DOHH2 (cell line): ENCODE data around the gene TIGD3.

Experiments used
- H3F3A ChIP-seq: fragments of 200-600 bp; sonication (generic), shearing (Covaris generic); 2 replicates; pipeline ENCODE4 v1.6.0; 2016; ENCODE audit warnings: antibody characterized with exemption, mild to moderate bottlenecking; ENCODE audit not compliant: control insufficient read depth, insufficient read depth
- H3K27ac ChIP-seq: fragments of 200-600 bp; sonication (generic); 2 replicates; pipeline ENCODE4 v1.5.1; 2014; ENCODE audit warnings: low read depth, mild to moderate bottlenecking, low read length, moderate library complexity
- H3K27me3 ChIP-seq: fragments of 200-600 bp; sonication (generic); 2 replicates; pipeline ENCODE4 v1.6.1; 2014; ENCODE audit warnings: mild to moderate bottlenecking, low read length, mixed read lengths; ENCODE audit not compliant: control insufficient read depth
- H3K36me3 ChIP-seq: fragments of 200-600 bp; sonication (generic); 2 replicates; pipeline ENCODE4 v1.6.1; 2014; ENCODE audit warnings: mild to moderate bottlenecking, low read length, moderate library complexity, mixed read lengths; ENCODE audit not compliant: control insufficient read depth
- H3K4me1 ChIP-seq: fragments of 200-600 bp; sonication (generic); 2 replicates; pipeline ENCODE4 v1.6.1; 2014; ENCODE audit warnings: mild to moderate bottlenecking, low read length, mixed read lengths; ENCODE audit not compliant: control insufficient read depth
- H3K4me2 ChIP-seq: fragments of 200-600 bp; sonication (generic); 2 replicates; pipeline ENCODE4 v1.6.0; 2014; ENCODE audit warnings: mild to moderate bottlenecking, low read length, moderate library complexity
- H3K4me3 ChIP-seq: fragments of 200-600 bp; sonication (generic); 2 replicates; pipeline ENCODE4 v1.5.1; 2014; ENCODE audit warnings: mild to moderate bottlenecking, low read length, mixed read lengths
- H3K79me2 ChIP-seq: fragments of 200-600 bp; sonication (generic); 2 replicates; pipeline ENCODE4 v1.6.1; 2014; ENCODE audit warnings: mild to moderate bottlenecking, low read length, mixed read lengths; ENCODE audit not compliant: control insufficient read depth
- H3K9me2 ChIP-seq: fragments of 200-600 bp; sonication (generic); replicated peaks from 2 replicates; pipeline ENCODE4 v1.6.1; 2014; ENCODE audit warnings: mild to moderate bottlenecking, low read length, mixed read lengths; ENCODE audit not compliant: control insufficient read depth
- H3K9me3 ChIP-seq: fragments of 200-600 bp; sonication (generic); 2 replicates; pipeline ENCODE4 v1.6.1; 2014; ENCODE audit warnings: antibody characterized with exemption, low read length, mixed read lengths; ENCODE audit not compliant: control insufficient read depth, insufficient read depth
- H4K20me1 ChIP-seq: fragments of 200-600 bp; sonication (generic); 2 replicates; pipeline ENCODE4 v1.6.0; 2014; ENCODE audit warnings: low read depth, mild to moderate bottlenecking, antibody characterized with exemption, low read length, moderate library complexity; ENCODE audit not compliant: control insufficient read depth, insufficient read depth
- EZH2phosphoT487 ChIP-seq: fragments of 200-600 bp; sonication (generic); IDR thresholded peaks from 2 replicates; pipeline ENCODE4 v1.6.1; 2017; ENCODE audit warnings: borderline replicate concordance, mild to moderate bottlenecking, antibody characterized with exemption, low read length, moderate library complexity, mixed read lengths
- TF ChIP-seq, protein P1 (sequence below): fragments of 200-600 bp; sonication (generic); IDR thresholded peaks from one replicate; pipeline ENCODE4 v1.5.1; 2014; ENCODE audit warnings: antibody characterized with exemption, mild to moderate bottlenecking, low read depth, low read length; ENCODE audit not compliant: poor library complexity, severe bottlenecking

TIGD3 gene

DNA sequence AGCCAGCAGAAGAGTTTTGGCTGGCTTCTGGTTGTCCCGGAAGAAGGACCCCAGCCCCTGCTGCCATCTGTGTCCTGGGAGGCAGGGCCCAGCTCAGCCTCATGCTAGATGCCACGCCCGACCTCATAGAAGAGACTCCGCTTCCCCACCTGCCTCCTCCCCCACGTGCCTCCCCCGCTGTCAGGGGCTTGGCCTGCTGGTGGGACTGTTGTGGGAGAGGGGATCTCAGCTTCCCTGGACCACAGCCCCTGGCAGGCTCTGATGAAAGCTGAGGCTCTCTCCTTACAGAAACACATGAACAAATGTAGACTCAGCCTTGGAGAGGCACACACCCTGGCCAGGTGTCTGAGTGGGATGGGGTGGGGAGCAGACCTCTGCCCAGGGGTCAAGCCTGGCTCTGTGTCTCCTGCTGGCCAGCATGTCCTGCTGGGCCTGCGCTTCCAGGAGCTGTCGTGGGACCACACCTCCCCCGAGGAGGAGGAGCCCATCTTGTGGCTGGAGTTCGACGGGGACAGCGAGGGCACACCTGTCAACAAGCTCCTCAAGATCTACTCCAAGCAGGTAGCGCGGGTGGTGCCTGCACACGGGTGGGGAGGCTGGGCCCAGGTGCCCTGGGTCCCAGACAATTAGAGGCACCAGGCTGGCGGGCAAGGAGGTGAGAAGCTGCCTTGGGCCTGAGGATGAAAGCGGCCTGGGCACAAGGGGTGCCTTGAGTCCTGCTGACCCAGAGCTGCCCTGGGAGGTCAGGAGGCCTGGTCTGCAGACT is 45.9 kb downstream of the TIGD3 start:
- Histone ChIP-seq H4K20me1 (0 out of 2 replicates have a peak, but pooled peaks cover 4% of the 10 kb centered on the region), H3K79me2 (peaks cover 6% of the 10 kb centered on the region), H3K4me2 (no peak overlapping the region), H3K27me3 (no peaks in the 10 kb centered on the region), H3K36me3 (peaks cover 64% of the 10 kb centered on the region), H3F3A (peaks cover 12% of the 10 kb centered on the region), H3K27ac (no peak overlapping the region), H3K4me3 (no peak overlapping the region), H3K9me2 (no peaks in the 10 kb centered on the region), H3K9me3 (no peaks in the 10 kb centered on the region), H3K4me1 (peaks cover 43% of the 10 kb centered on the region)
- TF ChIP-seq EZH2phosphoT487, result no peak
- TF ChIP-seq, protein P1, sequence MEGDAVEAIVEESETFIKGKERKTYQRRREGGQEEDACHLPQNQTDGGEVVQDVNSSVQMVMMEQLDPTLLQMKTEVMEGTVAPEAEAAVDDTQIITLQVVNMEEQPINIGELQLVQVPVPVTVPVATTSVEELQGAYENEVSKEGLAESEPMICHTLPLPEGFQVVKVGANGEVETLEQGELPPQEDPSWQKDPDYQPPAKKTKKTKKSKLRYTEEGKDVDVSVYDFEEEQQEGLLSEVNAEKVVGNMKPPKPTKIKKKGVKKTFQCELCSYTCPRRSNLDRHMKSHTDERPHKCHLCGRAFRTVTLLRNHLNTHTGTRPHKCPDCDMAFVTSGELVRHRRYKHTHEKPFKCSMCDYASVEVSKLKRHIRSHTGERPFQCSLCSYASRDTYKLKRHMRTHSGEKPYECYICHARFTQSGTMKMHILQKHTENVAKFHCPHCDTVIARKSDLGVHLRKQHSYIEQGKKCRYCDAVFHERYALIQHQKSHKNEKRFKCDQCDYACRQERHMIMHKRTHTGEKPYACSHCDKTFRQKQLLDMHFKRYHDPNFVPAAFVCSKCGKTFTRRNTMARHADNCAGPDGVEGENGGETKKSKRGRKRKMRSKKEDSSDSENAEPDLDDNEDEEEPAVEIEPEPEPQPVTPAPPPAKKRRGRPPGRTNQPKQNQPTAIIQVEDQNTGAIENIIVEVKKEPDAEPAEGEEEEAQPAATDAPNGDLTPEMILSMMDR, result no peak

DNA sequence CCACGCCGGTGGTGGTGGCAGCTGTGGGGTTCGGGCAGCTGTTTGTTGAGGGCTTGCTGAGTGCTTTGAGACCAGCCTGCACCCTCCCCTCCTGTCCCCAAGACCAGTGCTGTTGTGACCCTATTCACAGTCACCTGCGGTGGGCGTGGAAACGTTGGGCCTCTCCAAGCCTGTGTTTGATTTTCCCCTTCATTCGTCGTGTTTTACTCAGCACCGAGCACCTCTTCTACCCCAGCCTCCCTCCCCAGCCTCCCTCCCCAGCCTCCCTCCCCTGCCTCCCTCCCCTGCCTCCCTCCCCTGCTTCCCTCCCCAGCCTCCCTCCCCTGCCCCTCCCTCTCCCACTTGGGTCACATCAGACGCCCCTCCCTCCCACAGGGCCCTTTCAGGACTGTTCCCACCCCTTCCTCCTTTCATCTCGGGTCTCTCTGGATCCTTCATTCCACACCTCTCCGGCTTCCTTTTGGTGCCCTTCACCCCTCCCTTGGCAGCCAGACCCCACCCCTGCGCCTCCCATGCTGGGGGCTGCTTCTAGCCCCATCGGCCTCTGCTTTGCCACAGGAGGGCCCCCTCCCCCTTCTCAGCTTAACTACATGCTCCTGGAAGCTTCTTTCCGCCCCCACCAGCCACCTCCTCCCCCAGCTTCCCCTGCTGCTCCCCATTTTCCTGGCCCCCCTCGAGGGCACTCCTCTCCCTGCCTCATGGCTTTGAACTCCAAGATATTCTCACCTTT is 46.7 kb downstream of the TIGD3 start:
- TF ChIP-seq EZH2phosphoT487, result no peak
- TF ChIP-seq, protein P1, result no peak
- Histone ChIP-seq H3K4me2 (no peak overlapping the region), H3K79me2 (peaks cover 6% of the 10 kb centered on the region), H3K27ac (no peak overlapping the region), H3K27me3 (no peaks in the 10 kb centered on the region), H3K9me2 (no peaks in the 10 kb centered on the region), H3K9me3 (no peaks in the 10 kb centered on the region), H4K20me1 (0 out of 2 replicates have a peak, but pooled peaks cover 4% of the 10 kb centered on the region), H3K4me1 (peaks cover 47% of the 10 kb centered on the region), H3K36me3 (peaks cover 63% of the 10 kb centered on the region), H3K4me3 (no peak overlapping the region), H3F3A (peaks cover 12% of the 10 kb centered on the region)

DNA sequence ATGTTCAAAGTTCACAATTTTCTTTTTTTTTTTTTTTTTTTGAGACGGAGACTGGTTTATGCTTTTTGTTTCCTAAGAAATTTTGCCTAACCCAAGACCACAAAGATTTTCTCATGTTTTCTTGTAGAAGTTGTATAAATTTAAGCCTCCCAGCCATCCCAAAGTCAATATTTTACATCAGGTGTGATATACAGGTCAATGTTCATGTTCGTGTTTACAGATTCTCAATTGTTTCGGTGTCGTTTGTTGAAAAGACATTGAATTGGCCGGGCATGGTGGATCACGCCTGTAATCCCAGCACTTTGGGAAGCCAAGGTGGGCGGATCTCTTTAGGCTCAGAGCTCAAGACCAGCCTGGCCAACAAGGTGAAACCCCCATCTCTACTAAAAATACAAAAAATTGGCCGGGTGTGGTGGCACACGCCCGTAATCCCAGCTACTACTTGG is 47.3 kb downstream of the TIGD3 start:
- H3K27ac ChIP-seq, result no peak overlapping the region
- H3K4me2 ChIP-seq, result no peak overlapping the region
- no peaks in the 10 kb centered on the region for H3K9me2 ChIP-seq
- H3F3A ChIP-seq, result peaks cover 12% of the 10 kb centered on the region
- TF ChIP-seq EZH2phosphoT487, result no peak
- TF ChIP-seq, protein P1, result no peak
- H3K4me1 ChIP-seq, result peaks cover 52% of the 10 kb centered on the region
- no peak overlapping the region for H3K4me3 ChIP-seq
- 0 out of 2 replicates have a peak, but pooled peaks cover 4% of the 10 kb centered on the region for H4K20me1 ChIP-seq
- no peaks in the 10 kb centered on the region for H3K27me3 ChIP-seq
- H3K36me3 ChIP-seq, result peaks cover 64% of the 10 kb centered on the region
- no peaks in the 10 kb centered on the region for H3K9me3 ChIP-seq
- peaks cover 6% of the 10 kb centered on the region for H3K79me2 ChIP-seq
